ENCODE data around the gene CNKSR3.

GRCh38 chr6:154498340-154498934, 12.0 kb downstream of the CNKSR3 start:
- TF ChIP-seq CTCF (conservative IDR thresholded peaks at IDR 0.05; ENCODE audit: low read depth, low read length) (no peak), EZH2 (IDR thresholded peaks at IDR 0.05; ENCODE audit: borderline replicate concordance, low read depth, low read length, poor library complexity, severe bottlenecking) (no peak)
